H9 (cell line): ENCODE results near the gene RANGAP1. TPM values are rescaled to one million over a fixed set of nuclear protein-coding genes. Genes with fewer than 3 reads are reported as not detected.

Experiments used
- DNase-seq: peaks from one replicate; pipeline ENCODE4 v3.0.0-alpha.2; 2017
- H2AFZ ChIP-seq: one replicate; pipeline ENCODE4 v1.6.1; 2013; ENCODE audit warnings: mild to moderate bottlenecking, low read length, control low read depth, moderate library complexity
- H2AK5ac ChIP-seq: 2 replicates; pipeline ENCODE4 v1.6.1; 2013; ENCODE audit warnings: low read length, control low read depth, mixed read lengths; ENCODE audit not compliant: insufficient read length
- H2BK120ac ChIP-seq: one replicate; pipeline ENCODE4 v1.6.1; 2013; ENCODE audit warnings: low read depth, mild to moderate bottlenecking, low read length, control low read depth, inconsistent platforms; ENCODE audit not compliant: poor library complexity, severe bottlenecking
- H2BK12ac ChIP-seq: 2 replicates; pipeline ENCODE4 v1.6.1; 2013; ENCODE audit warnings: low read length, control low read depth, mixed read lengths, low read depth; ENCODE audit not compliant: insufficient read length
- H2BK15ac ChIP-seq: 2 replicates; pipeline ENCODE4 v1.6.1; 2013; ENCODE audit warnings: low read depth, low read length, control low read depth
- H2BK20ac ChIP-seq: one replicate; pipeline ENCODE4 v1.6.1; 2013; ENCODE audit warnings: low read depth, mild to moderate bottlenecking, low read length, control low read depth, inconsistent platforms; ENCODE audit not compliant: poor library complexity, severe bottlenecking
- H2BK5ac ChIP-seq: 2 replicates; pipeline ENCODE4 v1.6.1; 2013; ENCODE audit warnings: low read length, control low read depth, mixed read lengths; ENCODE audit not compliant: insufficient read length
- H3K14ac ChIP-seq: 2 replicates; pipeline ENCODE4 v1.6.1; 2013; ENCODE audit warnings: low read length, control low read depth; ENCODE audit not compliant: insufficient read depth
- H3K18ac ChIP-seq: 2 replicates; pipeline ENCODE4 v1.6.1; 2013; ENCODE audit warnings: low read depth, mild to moderate bottlenecking, mixed read lengths, low read length, control low read depth; ENCODE audit not compliant: insufficient read length
- H3K23ac ChIP-seq: 2 replicates; pipeline ENCODE4 v1.6.1; 2013; ENCODE audit warnings: low read length, control low read depth, mixed read lengths, low read depth; ENCODE audit not compliant: insufficient read length
- H3K23me2 ChIP-seq: 2 replicates; pipeline ENCODE4 v1.6.1; 2013; ENCODE audit warnings: low read depth, mild to moderate bottlenecking, mixed read lengths, low read length, control low read depth; ENCODE audit not compliant: insufficient read length, poor library complexity, severe bottlenecking
- H3K27ac ChIP-seq: 2 replicates; pipeline ENCODE4 v1.5.1; 2013; ENCODE audit warnings: low read length, control low read depth, mixed read lengths, low read depth; ENCODE audit not compliant: insufficient read length
- H3K27me3 ChIP-seq: 2 replicates; pipeline ENCODE4 v1.6.1; 2013; ENCODE audit warnings: low read length, control low read depth, inconsistent platforms; ENCODE audit not compliant: insufficient read depth
- H3K4ac ChIP-seq: 2 replicates; pipeline ENCODE4 v1.6.1; 2013; ENCODE audit warnings: low read depth, mild to moderate bottlenecking, control low read depth, inconsistent platforms, low read length, moderate library complexity
- H3K4me1 ChIP-seq: 2 replicates; pipeline ENCODE4 v1.6.1; 2013; ENCODE audit warnings: low read length, control low read depth, inconsistent platforms; ENCODE audit not compliant: insufficient read depth
- H3K4me2 ChIP-seq: 2 replicates; pipeline ENCODE4 v1.6.1; 2013; ENCODE audit warnings: low read length, control low read depth, mixed read lengths; ENCODE audit not compliant: insufficient read length, insufficient read depth
- H3K56ac ChIP-seq: 2 replicates; pipeline ENCODE4 v1.6.1; 2013; ENCODE audit warnings: low read depth, mild to moderate bottlenecking, mixed read lengths, low read length, control low read depth; ENCODE audit not compliant: insufficient read length
- H3K79me1 ChIP-seq: 2 replicates; pipeline ENCODE4 v1.6.1; 2013; ENCODE audit warnings: low read depth, mild to moderate bottlenecking, moderate library complexity, low read length, control low read depth, inconsistent platforms; ENCODE audit not compliant: insufficient read depth, poor library complexity, severe bottlenecking
- H3K79me2 ChIP-seq: 2 replicates; pipeline ENCODE4 v1.6.1; 2013; ENCODE audit warnings: low read length, control low read depth, inconsistent platforms; ENCODE audit not compliant: insufficient read depth
- H3K9ac ChIP-seq: 2 replicates; pipeline ENCODE4 v1.6.1; 2013; ENCODE audit warnings: low read length, control low read depth, mixed read lengths; ENCODE audit not compliant: insufficient read length; ENCODE audit errors: extremely low read depth
- H3K9me3 ChIP-seq: one replicate; pipeline ENCODE4 v1.6.1; 2013; ENCODE audit warnings: low read depth, low read length, inconsistent platforms; ENCODE audit not compliant: control insufficient read depth
- H3T11ph ChIP-seq: one replicate; pipeline ENCODE4 v1.6.1; 2013; ENCODE audit warnings: mild to moderate bottlenecking, low read length, control low read depth, inconsistent platforms
- H4K20me1 ChIP-seq: one replicate; pipeline ENCODE4 v1.6.1; 2013; ENCODE audit not compliant: control insufficient read depth, insufficient read length, insufficient read depth
- H4K5ac ChIP-seq: 2 replicates; pipeline ENCODE4 v1.6.1; 2013; ENCODE audit warnings: low read depth, mild to moderate bottlenecking, mixed read lengths, low read length, control low read depth; ENCODE audit not compliant: insufficient read length
- H4K8ac ChIP-seq: replicated peaks from 2 replicates; pipeline ENCODE4 v1.6.1; 2013; ENCODE audit warnings: low read length, control low read depth, mixed read lengths, low read depth; ENCODE audit not compliant: insufficient read length
- H4K91ac ChIP-seq: 2 replicates; pipeline ENCODE4 v1.6.1; 2013; ENCODE audit warnings: low read depth, mild to moderate bottlenecking, moderate library complexity, mixed read lengths, low read length, control low read depth; ENCODE audit not compliant: insufficient read length
- H3K27ac Mint-ChIP-seq, 3 experiments: 2 replicates in 2 of 3; 3 replicates in 1 of 3; pipeline ENCODE4 v1.8.0; 2020 to 2021; ENCODE audit warnings: mixed read lengths in 3 of 3, mild to moderate bottlenecking in 1 of 3, moderate library complexity in 1 of 3
- H3K27me3 Mint-ChIP-seq: 2 replicates; pipeline ENCODE4 v1.8.0; 2021; ENCODE audit warnings: low read depth, mild to moderate bottlenecking, moderate library complexity, mixed read lengths
- H3K36me3 Mint-ChIP-seq, 3 experiments: 2 replicates in 2 of 3; 3 replicates in 1 of 3; pipeline ENCODE4 v1.8.0; 2020 to 2021; ENCODE audit warnings: low read depth in 3 of 3, mixed read lengths in 3 of 3; ENCODE audit not compliant: insufficient read depth in 1 of 3
- H3K4me1 Mint-ChIP-seq, 2 experiments: 2 replicates each; pipeline ENCODE4 v1.8.0; 2020; ENCODE audit warnings: mixed read lengths in 2 of 2
- H3K4me3 Mint-ChIP-seq, 2 experiments: 2 replicates in 1 of 2; 3 replicates in 1 of 2; pipeline ENCODE4 v1.8.0; 2020 to 2021; ENCODE audit warnings: mild to moderate bottlenecking in 2 of 2, mixed read lengths in 2 of 2, moderate library complexity in 1 of 2
- H3K9me3 Mint-ChIP-seq, 2 experiments: 2 replicates in 1 of 2; 3 replicates in 1 of 2; pipeline ENCODE4 v1.8.0; 2020; ENCODE audit warnings: mild to moderate bottlenecking in 2 of 2, mixed read lengths in 2 of 2, moderate library complexity in 1 of 2
- CTCF ChIP-seq: fragments of 200-600 bp; sonication (generic); conservative IDR thresholded peaks from 3 replicates; pipeline ENCODE4 v1.8.0; 2021; ENCODE audit warnings: antibody characterized with exemption, mild to moderate bottlenecking
- WGBS: extraction: QIAGEN DNeasy Blood & Tissue Kit; methylation state at CpG from one replicate; pipeline ENCODE4 v1.1.7; 2013; ENCODE audit warnings: missing lambda C conversion rate, low lambda C conversion rate, mixed read lengths; ENCODE audit not compliant: insufficient read length; ENCODE audit errors: extremely low coverage; 5-methylcytosine and 5-hydroxymethylcytosine counted together
- total RNA-seq: library from RNA; stranded (reverse); gene quantifications from 2 replicates; pipeline ENCODE4 v1.2.1, GENCODE V29; 2021

RANGAP1 gene
- total RNA-seq, 1 experiment from 2014 or later: 130 TPM

GRCh38 chr22:41241133-41241676, 44.8 kb downstream of the RANGAP1 start:
- no peak overlapping the region for H3K23ac ChIP-seq
- no peak for DNase-seq
- no peak overlapping the region for H4K91ac ChIP-seq
- no peak for TF ChIP-seq CTCF
- no peaks in the 10 kb centered on the region for H3K23me2 ChIP-seq
- no peak overlapping the region for H2BK120ac ChIP-seq
- H3K9ac ChIP-seq: no peak overlapping the region
- H3K14ac ChIP-seq: no peak overlapping the region
- Mint-ChIP-seq H3K36me3 (peaks cover 0 to 13% (median 12%) of the 10 kb centered on the region in 3 experiments; a peak in 4 of 7 replicates), H3K4me1 (peaks cover 9 to 11% of the 10 kb centered on the region in 2 experiments), H3K9me3 (no peaks in the 10 kb centered on the region), H3K4me3 (no peak overlapping the region), H3K27ac (no peak overlapping the region), H3K27me3 (peaks cover 4% of the 10 kb centered on the region)
- no peak overlapping the region for H4K5ac ChIP-seq
- H3K56ac ChIP-seq: no peak overlapping the region
- H3K4me2 ChIP-seq: no peak overlapping the region
- no peak overlapping the region for H2AFZ ChIP-seq
- H2BK15ac ChIP-seq: no peak overlapping the region
- no CpG with 5 or more reads among the region's 7 CpGs for WGBS
- H2AK5ac ChIP-seq: no peak overlapping the region
- no peaks in the 10 kb centered on the region for H3K4me1 ChIP-seq
- H4K20me1 ChIP-seq: no peaks in the 10 kb centered on the region
- H3K9me3 ChIP-seq: no peaks in the 10 kb centered on the region
- no peaks in the 10 kb centered on the region for H3K79me2 ChIP-seq
- H2BK20ac ChIP-seq: no peak overlapping the region
- no peak overlapping the region for H4K8ac ChIP-seq
- H2BK12ac ChIP-seq: no peak overlapping the region
- no peak overlapping the region for H3T11ph ChIP-seq
- no peaks in the 10 kb centered on the region for H3K79me1 ChIP-seq
- no peaks in the 10 kb centered on the region for H3K27me3 ChIP-seq
- H3K4ac ChIP-seq: no peak overlapping the region
- no peak overlapping the region for H2BK5ac ChIP-seq
- H3K18ac ChIP-seq: no peak overlapping the region
- H3K27ac ChIP-seq: no peak overlapping the region
